ENCODE data around the gene MYO15B. TPM values are rescaled to one million over a fixed set of nuclear protein-coding genes. Genes with fewer than 3 reads are reported as not detected.

The MYO15B gene
- total RNA-seq, 1 donor from 2014 or later = 18.1 TPM

DNA sequence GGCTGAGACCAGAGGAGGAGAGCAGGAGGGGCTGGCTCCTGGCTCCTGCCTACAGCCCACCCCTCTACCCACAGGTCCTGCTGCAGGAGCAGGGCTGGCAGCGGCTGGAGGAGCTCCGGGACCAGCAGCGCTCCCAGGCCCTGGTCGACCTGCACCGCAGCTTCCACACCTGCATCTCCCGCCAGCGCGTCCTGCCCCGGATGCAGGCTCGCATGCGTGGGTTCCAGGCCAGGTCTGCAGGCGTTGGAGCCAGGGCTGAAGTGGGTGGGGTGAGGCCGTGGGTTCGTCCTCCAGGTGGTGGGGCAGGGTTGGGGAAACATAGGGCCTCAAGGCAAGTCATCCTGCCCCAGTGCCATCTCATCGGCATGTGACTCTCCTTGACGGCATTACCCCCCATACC, 18.2 kb downstream of the MYO15B start:
- no peaks in the 10 kb centered on the region for H3K9me3 Mint-ChIP-seq
- no peak for DNase-seq (ENCODE audit: low spot score)
- no peak overlapping the region for H3K4me3 Mint-ChIP-seq
- H3K36me3 Mint-ChIP-seq (ENCODE audit: low read depth) = no peaks in the 10 kb centered on the region
- peaks cover 1% of the 10 kb centered on the region for H3K27me3 Mint-ChIP-seq (ENCODE audit: insufficient read depth)
- no peak overlapping the region for H3K27ac Mint-ChIP-seq
- H3K4me1 Mint-ChIP-seq (ENCODE audit: low read depth) = no peaks in the 10 kb centered on the region
- intact Hi-C loops (cut with micrococcal nuclease) = no loop called here

- intact Hi-C loops (cut with micrococcal nuclease) = no loop called here
- Mint-ChIP-seq H3K27me3 (ENCODE audit: insufficient read depth) (peaks cover 1% of the 10 kb centered on the region), H3K27ac (no peak overlapping the region), H3K4me3 (no peak overlapping the region), H3K4me1 (ENCODE audit: low read depth) (no peaks in the 10 kb centered on the region), H3K36me3 (ENCODE audit: low read depth) (no peaks in the 10 kb centered on the region), H3K9me3 (no peaks in the 10 kb centered on the region)
- DNase-seq (ENCODE audit: low spot score) = no peak
Observed at GRCh38 chr17:75607086-75607485, 19.5 kb downstream of the MYO15B start.

DNA sequence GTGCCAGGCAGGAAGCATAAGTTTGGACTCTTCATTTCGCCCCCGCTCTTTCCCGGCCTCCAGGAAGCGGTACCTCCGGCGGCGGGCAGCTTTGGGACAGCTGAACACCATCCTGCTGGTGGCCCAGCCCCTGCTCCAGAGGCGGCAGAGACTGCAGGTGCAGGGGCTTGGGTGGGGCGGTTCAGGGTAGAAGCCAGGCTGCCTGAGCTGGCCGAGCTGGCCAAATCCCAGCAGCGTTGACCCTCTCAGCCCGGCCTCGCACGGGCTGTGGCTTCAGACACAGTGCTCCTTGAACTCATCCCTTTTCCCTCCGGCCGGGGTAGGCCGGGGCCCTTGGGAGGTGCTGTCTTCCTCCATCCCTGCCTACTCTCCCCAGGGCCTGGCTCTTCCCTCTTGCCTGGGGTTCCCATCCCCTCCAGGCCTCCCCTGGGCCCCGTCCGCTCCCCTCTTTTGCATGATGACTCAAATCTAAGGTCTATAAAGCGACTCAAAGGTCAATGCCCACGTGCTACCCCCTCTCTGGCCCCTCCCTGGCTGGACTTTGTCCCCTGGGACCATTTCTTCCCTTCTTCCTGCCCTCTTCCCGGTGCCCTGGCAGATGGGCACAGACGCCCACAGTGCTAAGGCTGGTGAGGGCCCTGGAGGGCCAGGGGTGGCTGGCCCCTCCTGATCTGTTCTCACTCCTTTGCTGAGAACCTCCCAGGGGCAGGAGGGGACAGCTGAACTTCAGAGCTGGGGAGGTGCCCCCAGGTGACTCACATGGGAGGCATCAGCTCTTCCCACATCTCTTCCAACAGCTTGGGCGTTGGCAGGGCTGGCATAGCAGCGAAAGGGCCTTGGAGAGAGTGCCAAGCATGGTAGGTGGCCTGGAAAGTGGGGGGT, 22.7 kb downstream of the MYO15B start:
- no peak overlapping the region for H3K27ac Mint-ChIP-seq
- no peaks in the 10 kb centered on the region for H3K9me3 Mint-ChIP-seq
- H3K4me1 Mint-ChIP-seq (ENCODE audit: low read depth) = no peaks in the 10 kb centered on the region
- intact Hi-C loops (cut with micrococcal nuclease) = no loop called here
- DNase-seq (ENCODE audit: low spot score) = no peak
- H3K36me3 Mint-ChIP-seq (ENCODE audit: low read depth) = no peaks in the 10 kb centered on the region
- H3K4me3 Mint-ChIP-seq = no peak overlapping the region
- H3K27me3 Mint-ChIP-seq (ENCODE audit: insufficient read depth) = no peaks in the 10 kb centered on the region

GRCh38 chr17:75611851-75612429, 24.3 kb downstream of the MYO15B start:
- H3K9me3 Mint-ChIP-seq = no peaks in the 10 kb centered on the region
- H3K4me3 Mint-ChIP-seq = no peak overlapping the region
- no peaks in the 10 kb centered on the region for H3K27me3 Mint-ChIP-seq (ENCODE audit: insufficient read depth)
- H3K27ac Mint-ChIP-seq = no peak overlapping the region
- DNase-seq (ENCODE audit: low spot score) = no peak
- H3K4me1 Mint-ChIP-seq (ENCODE audit: low read depth) = no peaks in the 10 kb centered on the region
- no peaks in the 10 kb centered on the region for H3K36me3 Mint-ChIP-seq (ENCODE audit: low read depth)
- intact Hi-C loops (cut with micrococcal nuclease) = no loop called here

DNA sequence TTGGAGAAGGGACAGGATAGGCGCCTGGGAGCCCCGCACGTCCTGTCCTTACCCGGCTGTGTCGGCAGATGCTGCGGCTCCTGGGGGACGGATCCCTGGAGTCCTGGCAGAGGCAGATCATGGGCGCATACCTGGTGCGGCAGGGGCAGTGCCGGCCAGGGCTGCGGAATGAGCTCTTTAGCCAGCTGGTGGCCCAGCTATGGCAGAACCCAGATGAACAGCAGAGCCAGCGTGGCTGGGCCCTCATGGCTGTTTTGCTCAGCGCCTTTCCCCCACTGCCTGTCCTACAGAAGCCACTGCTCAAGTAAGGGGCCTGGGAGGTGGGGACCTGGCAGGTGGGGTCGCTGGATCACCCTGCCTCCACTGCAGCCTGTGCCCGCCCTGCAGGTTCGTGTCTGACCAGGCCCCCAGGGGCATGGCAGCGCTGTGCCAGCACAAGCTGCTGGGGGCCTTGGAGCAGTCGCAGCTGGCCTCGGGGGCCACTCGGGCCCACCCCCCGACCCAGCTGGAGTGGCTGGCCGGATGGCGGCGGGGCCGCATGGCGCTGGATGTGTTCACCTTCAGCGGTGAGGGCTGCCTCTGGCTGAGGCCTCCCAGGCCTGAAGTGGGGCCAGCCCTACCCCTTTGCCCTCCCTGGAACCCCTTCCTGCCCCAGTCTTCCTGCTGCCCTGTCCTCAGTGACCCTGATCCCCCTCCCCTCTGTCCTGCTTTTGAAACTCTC, 25.5 kb downstream of the MYO15B start:
- H3K4me3 Mint-ChIP-seq = no peak overlapping the region
- H3K36me3 Mint-ChIP-seq (ENCODE audit: low read depth) = no peaks in the 10 kb centered on the region
- no peak overlapping the region for H3K27ac Mint-ChIP-seq
- H3K4me1 Mint-ChIP-seq (ENCODE audit: low read depth) = no peaks in the 10 kb centered on the region
- intact Hi-C loops (cut with micrococcal nuclease) = no loop called here
- no peak for DNase-seq (ENCODE audit: low spot score)
- H3K27me3 Mint-ChIP-seq (ENCODE audit: insufficient read depth) = no peaks in the 10 kb centered on the region
- H3K9me3 Mint-ChIP-seq = no peaks in the 10 kb centered on the region

- no peaks in the 10 kb centered on the region for H3K27me3 Mint-ChIP-seq (ENCODE audit: insufficient read depth)
- H3K27ac Mint-ChIP-seq = no peak overlapping the region
- H3K4me1 Mint-ChIP-seq (ENCODE audit: low read depth) = no peaks in the 10 kb centered on the region
- H3K9me3 Mint-ChIP-seq = no peaks in the 10 kb centered on the region
- intact Hi-C loops (cut with micrococcal nuclease) = no loop called here
- no peak overlapping the region for H3K4me3 Mint-ChIP-seq
- H3K36me3 Mint-ChIP-seq (ENCODE audit: low read depth) = no peaks in the 10 kb centered on the region
- DNase-seq (ENCODE audit: low spot score) = no peak
Observed at GRCh38 chr17:75614006-75614405, 26.4 kb downstream of the MYO15B start.

- Mint-ChIP-seq H3K4me3 (no peak overlapping the region), H3K9me3 (no peaks in the 10 kb centered on the region), H3K4me1 (ENCODE audit: low read depth) (no peaks in the 10 kb centered on the region), H3K27ac (no peak overlapping the region), H3K27me3 (ENCODE audit: insufficient read depth) (no peaks in the 10 kb centered on the region), H3K36me3 (ENCODE audit: low read depth) (no peaks in the 10 kb centered on the region)
- no peak for DNase-seq (ENCODE audit: low spot score)
- intact Hi-C loops (cut with micrococcal nuclease) = no loop called here
Observed at GRCh38 chr17:75614556-75615270, 27.1 kb downstream of the MYO15B start.

GRCh38 chr17:75615301-75615700, 27.7 kb downstream of the MYO15B start:
- no peak for DNase-seq (ENCODE audit: low spot score)
- no peaks in the 10 kb centered on the region for H3K9me3 Mint-ChIP-seq
- intact Hi-C loops (cut with micrococcal nuclease) = no loop called here
- no peaks in the 10 kb centered on the region for H3K36me3 Mint-ChIP-seq (ENCODE audit: low read depth)
- H3K4me1 Mint-ChIP-seq (ENCODE audit: low read depth) = no peaks in the 10 kb centered on the region
- H3K27me3 Mint-ChIP-seq (ENCODE audit: insufficient read depth) = no peaks in the 10 kb centered on the region
- H3K4me3 Mint-ChIP-seq = no peak overlapping the region
- H3K27ac Mint-ChIP-seq = no peak overlapping the region

DNA sequence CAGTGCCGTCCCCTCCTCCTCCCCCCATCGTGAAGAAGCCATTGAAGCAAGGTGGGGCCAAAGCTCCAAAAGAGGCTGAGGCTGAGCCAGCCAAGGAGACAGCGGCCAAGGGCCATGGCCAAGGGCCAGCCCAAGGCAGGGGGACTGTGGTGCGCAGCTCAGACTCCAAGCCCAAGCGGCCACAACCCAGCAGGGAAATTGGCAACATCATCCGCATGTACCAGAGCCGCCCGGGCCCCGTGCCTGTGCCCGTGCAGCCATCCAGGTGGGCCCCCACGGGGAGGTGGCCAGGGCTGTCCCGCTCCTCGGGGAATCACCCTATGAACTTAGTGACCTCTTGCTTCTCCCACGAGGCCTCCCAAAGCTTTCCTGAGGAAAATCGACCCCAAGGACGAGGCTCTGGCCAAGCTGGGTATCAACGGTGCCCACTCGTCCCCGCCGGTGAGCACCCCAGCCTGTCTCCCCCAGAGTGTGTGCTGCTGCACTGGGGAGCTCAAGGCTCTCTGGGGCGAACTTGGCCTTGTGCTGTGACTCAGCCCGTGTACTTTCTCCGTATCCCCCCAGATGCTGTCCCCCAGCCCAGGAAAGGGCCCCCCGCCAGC, 29.0 kb downstream of the MYO15B start:
- Mint-ChIP-seq H3K4me1 (ENCODE audit: low read depth) (no peaks in the 10 kb centered on the region), H3K36me3 (ENCODE audit: low read depth) (no peaks in the 10 kb centered on the region), H3K27me3 (ENCODE audit: insufficient read depth) (no peaks in the 10 kb centered on the region), H3K27ac (no peak overlapping the region), H3K9me3 (no peaks in the 10 kb centered on the region), H3K4me3 (no peak overlapping the region)
- intact Hi-C loops (cut with micrococcal nuclease) = no loop called here
- DNase-seq (ENCODE audit: low spot score) = no peak

DNA sequence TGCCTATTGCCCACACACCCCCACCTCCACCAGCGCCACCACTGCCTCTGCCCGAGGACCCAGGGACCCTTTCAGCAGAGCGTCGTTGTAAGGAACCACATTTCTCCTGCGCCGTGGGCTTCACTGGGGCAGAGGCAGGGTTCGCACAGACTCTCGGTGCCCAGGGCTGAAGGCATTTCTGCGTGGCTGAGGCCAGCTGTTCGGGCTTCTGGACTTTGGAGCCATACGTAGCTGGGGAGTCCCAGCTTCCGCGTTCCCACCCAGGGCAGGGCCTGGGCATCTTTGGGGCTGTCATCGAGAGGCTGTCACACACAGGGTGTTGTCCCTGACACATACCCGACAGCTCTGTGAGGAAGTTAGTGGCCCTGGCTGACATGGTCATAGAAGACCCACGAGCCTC, 29.6 kb downstream of the MYO15B start:
- Mint-ChIP-seq H3K36me3 (ENCODE audit: low read depth) (no peaks in the 10 kb centered on the region), H3K27ac (no peak overlapping the region), H3K4me3 (no peak overlapping the region), H3K27me3 (ENCODE audit: insufficient read depth) (no peaks in the 10 kb centered on the region), H3K9me3 (no peaks in the 10 kb centered on the region), H3K4me1 (ENCODE audit: low read depth) (no peaks in the 10 kb centered on the region)
- intact Hi-C loops (cut with micrococcal nuclease) = no loop called here
- DNase-seq (ENCODE audit: low spot score) = no peak

- no peaks in the 10 kb centered on the region for H3K36me3 Mint-ChIP-seq (ENCODE audit: low read depth)
- no peak for DNase-seq (ENCODE audit: low spot score)
- no peaks in the 10 kb centered on the region for H3K9me3 Mint-ChIP-seq
- intact Hi-C loops (cut with micrococcal nuclease) = no loop called here
- H3K27ac Mint-ChIP-seq = no peak overlapping the region
- H3K27me3 Mint-ChIP-seq (ENCODE audit: insufficient read depth) = no peaks in the 10 kb centered on the region
- H3K4me1 Mint-ChIP-seq (ENCODE audit: low read depth) = no peaks in the 10 kb centered on the region
- H3K4me3 Mint-ChIP-seq = no peak overlapping the region
Observed at GRCh38 chr17:75617675-75618074, 30.1 kb downstream of the MYO15B start.

GRCh38 chr17:75619506-75620431, 32.2 kb downstream of the MYO15B start:
- DNase-seq (ENCODE audit: low spot score) = no peak
- H3K9me3 Mint-ChIP-seq = no peaks in the 10 kb centered on the region
- no peak overlapping the region for H3K4me3 Mint-ChIP-seq
- no peaks in the 10 kb centered on the region for H3K36me3 Mint-ChIP-seq (ENCODE audit: low read depth)
- no peak overlapping the region for H3K27ac Mint-ChIP-seq
- intact Hi-C loops (cut with micrococcal nuclease) = no loop called here
- no peaks in the 10 kb centered on the region for H3K4me1 Mint-ChIP-seq (ENCODE audit: low read depth)
- H3K27me3 Mint-ChIP-seq (ENCODE audit: insufficient read depth) = no peaks in the 10 kb centered on the region
